ENCODE measurements around the gene ERLEC1. TPM values are rescaled to one million over a fixed set of nuclear protein-coding genes. Genes with fewer than 3 reads are reported as not detected.
A peak's percentile ranks its signal among the peaks of the same experiment; 100 is the strongest.

The ERLEC1 gene
- total and polyA plus RNA-seq, 2 of the 4 experiments (the other 2 are of a cell fraction) = 40.3 to 53.4 TPM

GRCh38 chr2:53768242-53768542 is 18.7 kb upstream of the ERLEC1 start:
- dilution Hi-C loops (cut with HindIII; ENCODE audit: low sequenced_read_pairs, unreplicated experiment) = no loop called here
- H3K18ac ChIP-seq (ENCODE audit: low read depth, low read length) = no peak overlapping the region
- CTCF ChIA-PET = interaction anchor here (0.6 kb wide), 1 partner anchor 14 kb away, joined by 5 read pairs; no protein-coding TSS in a partner anchor

More at GRCh38 chr2:53768242-53768542, 18.7 kb upstream of the ERLEC1 start:
- Histone ChIP-seq H4K20me1 (ENCODE audit: insufficient read depth, low read length) (no peaks in the 10 kb centered on the region), H4K8ac (ENCODE audit: low read depth in 2 of 2, low read length in 2 of 2) (peak overlapping the region; percentile 29 to 62; a peak in 2 of 4 replicates), H3K14ac (replicated peaks; ENCODE audit: low read depth, low read length) (peak overlapping the region; percentile 14; the same call in 1 of the 2 replicates), H4K91ac (ENCODE audit: insufficient read depth, low read depth, low read length) (no peak overlapping the region), H3K4ac (ENCODE audit: low read depth, low read length) (no peak overlapping the region), H3K4me2 (ENCODE audit: low read depth, low read length) (peak overlapping the region; percentile 98), H2AK5ac (ENCODE audit: low read depth, low read length) (no peak overlapping the region), H2BK120ac (ENCODE audit: low read depth, low read length) (no peak overlapping the region), H3K27ac (ENCODE audit: insufficient read depth, low read length) (peak overlapping the region; percentile 58; the same call in 1 of the 2 replicates), H3K79me1 (ENCODE audit: low read depth in 1 of 2, low read length in 2 of 2) (peaks cover 13 to 47% of the 10 kb centered on the region in 2 experiments), H3K4me1 (ENCODE audit: control insufficient read depth, insufficient read depth, low read length) (no peaks in the 10 kb centered on the region), H3K23ac (ENCODE audit: low read depth, low read length) (peak overlapping the region; percentile 45; the same call in 1 of the 2 replicates), H3K9ac (ENCODE audit: low read depth, low read length) (peak overlapping the region; percentile 89), H3K27me3 (ENCODE audit: control insufficient read depth, insufficient read depth, low read length) (no peaks in the 10 kb centered on the region), H2BK20ac (ENCODE audit: low read depth, low read length) (no peak overlapping the region), H2BK5ac (ENCODE audit: low read depth, low read length, poor library complexity, severe bottlenecking) (no peak overlapping the region), H2BK15ac (ENCODE audit: low read depth, low read length) (no peak overlapping the region), H3K9me1 (ENCODE audit: insufficient read depth, low read length) (no peaks in the 10 kb centered on the region; the same call in 1 of the 2 replicates), H2AFZ (replicated peaks; ENCODE audit: low read length, poor library complexity) (peak overlapping the region; percentile 98), H3K9me3 (ENCODE audit: control insufficient read depth, insufficient read depth, low read length) (no peaks in the 10 kb centered on the region), H3K4me3 (ENCODE audit: insufficient read depth, low read depth, low read length) (peak overlapping the region; percentile 70), H4K5ac (ENCODE audit: low read depth, low read length) (no peak overlapping the region), H3K36me3 (ENCODE audit: control insufficient read depth, insufficient read depth, low read length) (peaks cover under 1% of the 10 kb centered on the region; the same call in 1 of the 2 replicates), H2AK9ac (replicated peaks; ENCODE audit: low read depth, low read length, poor library complexity) (no peak overlapping the region), H3K56ac (ENCODE audit: extremely low read depth, insufficient read depth, low read length) (peak overlapping the region; percentile 29; the same call in 1 of the 2 replicates)
- TF ChIP-seq CHD1 (IDR thresholded peaks at IDR 0.05; ENCODE audit: low read depth, low read length) (no peak), SMC3 (IDR thresholded peaks at IDR 0.05; ENCODE audit: low read depth, low read length) (no peak), FOS (IDR thresholded peaks at IDR 0.05; ENCODE audit: low read depth, low read length) (no peak), POLR2A (IDR thresholded peaks at IDR 0.05; ENCODE audit: low read depth, low read length) (no peak), RFX5 (IDR thresholded peaks at IDR 0.05; ENCODE audit: low read depth, low read length) (no peak), CEBPB (IDR thresholded peaks at IDR 0.05; ENCODE audit: low read depth, low read length) (no peak), RAD21 (IDR thresholded peaks at IDR 0.05; ENCODE audit: low read length) (no peak), MAFK (IDR thresholded peaks at IDR 0.05; ENCODE audit: low read depth, low read length) (no peak), MAZ (IDR thresholded peaks at IDR 0.05; ENCODE audit: borderline replicate concordance, low read depth, low read length) (no peak), CTCF (conservative IDR thresholded peaks at IDR 0.05; ENCODE audit: low read depth, low read length) (no peak)
- no TSS peak for BruUV-seq (replicated peaks)
- no CpG with 5 or more reads among the region's 12 CpGs for WGBS, 2 experiments (ENCODE audit: extremely low coverage in 2 of 2, insufficient read length in 1 of 2)
- POLR2A ChIA-PET (ENCODE audit: unreplicated experiment) = interaction anchor here (0.5 to 0.7 kb wide), 2 partner anchors 48 to 896 kb away, joined by 3 to 5 read pairs; no protein-coding TSS in a partner anchor
- in situ Hi-C loops (cut with MboI; ENCODE audit: low sequenced_read_pairs) = no loop called here
- ATAC-seq (ENCODE audit: low read depth) = no peak; the same call in 1 of the 2 replicates
- DNase-seq = no peak
- intact Hi-C loops (cut with micrococcal nuclease) = no loop called here
